Measurements from ENCODE around the gene IL19.

The IL19 gene

GRCh38 chr1:206864939-206865671 is 94.5 kb downstream of the IL19 start, which contains the start of gene IL20:
Gene IL20 (plus strand): TSS chr1:206865623. CDS start chr1:206865853, 230 bp downstream.
- DNase-seq (ENCODE audit: low read depth in 1 of 2, low spot score in 1 of 2) = peak; percentile 57 to 68
- TF ChIP-seq CTCF (IDR thresholded peaks at IDR 0.05; ENCODE audit: insufficient read depth, low read length) (peak; percentile 92), GABPA (IDR thresholded peaks at IDR 0.05; ENCODE audit: low read depth) (no peak)
- Histone ChIP-seq H3K27me3 (ENCODE audit: insufficient read depth, poor library complexity, severe bottlenecking) (no peaks in the 10 kb centered on the region), H3K4me3 (replicated peaks; ENCODE audit: insufficient read depth, low read length) (no peak within 1 kb of the TSS), H3K27ac (replicated peaks) (no peak within 1 kb of the TSS)

GRCh38 chr1:206866062-206866461 is 95.5 kb downstream of the IL19 start:
- Histone ChIP-seq H3K27me3 (ENCODE audit: insufficient read depth, poor library complexity, severe bottlenecking) (no peaks in the 10 kb centered on the region), H3K27ac (replicated peaks) (no peak overlapping the region), H3K4me3 (replicated peaks; ENCODE audit: insufficient read depth, low read length) (no peak overlapping the region)
- TF ChIP-seq SPI1 (IDR thresholded peaks at IDR 0.05; ENCODE audit: borderline replicate concordance, low read depth) = no peak
- TF ChIP-seq GABPA (IDR thresholded peaks at IDR 0.05; ENCODE audit: low read depth) = no peak
- no peak for TF ChIP-seq POLR2AphosphoS5 (IDR thresholded peaks at IDR 0.05; ENCODE audit: low read depth)
- TF ChIP-seq CTCF (IDR thresholded peaks at IDR 0.05; ENCODE audit: insufficient read depth, low read length) = no peak
- no peak for DNase-seq (ENCODE audit: low read depth in 1 of 2, low spot score in 1 of 2)

GRCh38 chr1:206867239-206867638 is 96.7 kb downstream of the IL19 start:
- Histone ChIP-seq H3K27ac (replicated peaks) (no peak overlapping the region), H3K27me3 (ENCODE audit: insufficient read depth, poor library complexity, severe bottlenecking) (no peaks in the 10 kb centered on the region), H3K4me3 (replicated peaks; ENCODE audit: insufficient read depth, low read length) (no peak overlapping the region)
- TF ChIP-seq GABPA (IDR thresholded peaks at IDR 0.05; ENCODE audit: low read depth) (no peak), REST (IDR thresholded peaks at IDR 0.05; ENCODE audit: insufficient replicate concordance, low read depth) (no peak), CTCF (IDR thresholded peaks at IDR 0.05; ENCODE audit: insufficient read depth, low read length) (no peak), SPI1 (IDR thresholded peaks at IDR 0.05; ENCODE audit: borderline replicate concordance, low read depth) (no peak), POLR2AphosphoS5 (IDR thresholded peaks at IDR 0.05; ENCODE audit: low read depth) (no peak)
- DNase-seq (ENCODE audit: low read depth in 1 of 2, low spot score in 1 of 2) = no peak

- no peaks in the 10 kb centered on the region for H3K27me3 ChIP-seq (ENCODE audit: insufficient read depth, poor library complexity, severe bottlenecking)
- no peak overlapping the region for H3K27ac ChIP-seq (replicated peaks)
- no peak overlapping the region for H3K4me3 ChIP-seq (replicated peaks; ENCODE audit: insufficient read depth, low read length)
- DNase-seq (ENCODE audit: low read depth in 1 of 2, low spot score in 1 of 2) = no peak
- TF ChIP-seq REST (IDR thresholded peaks at IDR 0.05; ENCODE audit: insufficient replicate concordance, low read depth) (no peak), SPI1 (IDR thresholded peaks at IDR 0.05; ENCODE audit: borderline replicate concordance, low read depth) (no peak), GABPA (IDR thresholded peaks at IDR 0.05; ENCODE audit: low read depth) (no peak), CTCF (IDR thresholded peaks at IDR 0.05; ENCODE audit: insufficient read depth, low read length) (no peak), POLR2AphosphoS5 (IDR thresholded peaks at IDR 0.05; ENCODE audit: low read depth) (no peak)
Measured at GRCh38 chr1:206867716-206868115, 97.1 kb downstream of the IL19 start.
